GM19025 (cell line): Measurements from ENCODE around the gene DLGAP4.

Experiments used
- ATAC-seq: cut with Tn5 transposase; IDR thresholded peaks from one replicate; pipeline ENCODE4 v1.9.1; 2021; ENCODE audit warnings: mild to moderate bottlenecking, low read depth, moderate library complexity; ENCODE audit not compliant: unreplicated experiment

The DLGAP4 gene

GRCh38 chr20:36320898-36321695 lies 15.0 kb downstream of the DLGAP4 start:
- no peak for ATAC-seq

DNA sequence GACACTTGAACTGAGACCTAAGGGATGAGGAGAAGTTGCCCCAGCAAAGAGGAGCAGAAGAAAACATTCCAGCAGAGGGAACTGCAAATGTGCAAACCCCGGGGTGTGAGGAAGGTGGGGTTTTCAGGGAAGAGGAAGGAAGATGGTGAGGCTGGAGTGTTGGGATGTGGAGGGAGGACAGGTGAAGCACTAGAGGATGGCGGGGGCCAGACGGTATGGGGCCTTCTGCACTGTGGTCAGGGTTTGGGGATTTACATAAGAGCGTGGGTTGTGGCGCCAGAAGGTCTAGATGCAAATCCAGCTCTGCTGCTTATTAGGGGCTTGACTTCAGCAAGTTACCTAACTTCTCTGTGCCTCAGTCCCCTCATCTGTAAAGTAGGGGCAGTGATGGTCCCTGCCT lies 16.0 kb downstream of the DLGAP4 start:
- no peak for ATAC-seq

DNA sequence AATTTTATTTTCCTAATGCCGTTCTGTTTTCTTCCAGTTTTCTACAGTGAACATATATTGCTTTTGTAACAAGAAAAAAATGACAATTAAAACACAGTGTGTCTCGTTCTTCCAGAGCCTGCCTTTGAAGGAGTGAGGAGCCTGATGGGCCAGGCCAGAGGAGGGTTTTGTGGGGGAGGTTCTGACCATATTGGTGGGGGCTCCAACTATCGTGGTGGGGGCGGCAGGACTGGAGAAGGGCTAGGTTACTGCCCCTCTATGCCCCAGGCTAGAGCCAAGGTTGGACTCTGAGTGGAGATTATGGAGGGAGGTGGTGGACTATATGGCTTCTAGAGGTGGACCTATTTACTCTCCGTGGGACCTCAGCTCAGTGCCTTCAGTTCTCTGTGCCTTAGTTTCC lies 24.0 kb downstream of the DLGAP4 start:
- ATAC-seq, result no peak

GRCh38 chr20:36331209-36331608 lies 25.1 kb downstream of the DLGAP4 start:
- no peak for ATAC-seq

DNA sequence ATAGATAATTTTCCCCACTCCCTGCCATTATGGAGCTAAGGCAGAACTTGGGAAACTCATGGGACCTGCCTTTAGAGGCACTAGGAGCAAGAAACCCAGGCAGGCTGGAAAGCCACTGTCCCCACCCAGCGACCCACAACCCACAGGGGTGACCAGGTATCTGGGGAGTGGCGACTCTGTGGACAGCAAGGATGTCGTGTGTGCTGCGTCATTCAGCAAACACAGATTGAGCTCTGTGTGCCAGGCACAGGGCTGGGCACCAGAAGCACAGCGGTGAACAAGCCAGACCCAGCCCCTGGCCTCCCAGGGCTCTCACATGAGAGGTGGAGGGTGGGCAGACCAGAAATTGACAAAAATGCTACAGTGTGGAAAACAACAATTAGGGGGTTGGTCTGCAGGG lies 27.7 kb downstream of the DLGAP4 start:
- no peak for ATAC-seq

DNA sequence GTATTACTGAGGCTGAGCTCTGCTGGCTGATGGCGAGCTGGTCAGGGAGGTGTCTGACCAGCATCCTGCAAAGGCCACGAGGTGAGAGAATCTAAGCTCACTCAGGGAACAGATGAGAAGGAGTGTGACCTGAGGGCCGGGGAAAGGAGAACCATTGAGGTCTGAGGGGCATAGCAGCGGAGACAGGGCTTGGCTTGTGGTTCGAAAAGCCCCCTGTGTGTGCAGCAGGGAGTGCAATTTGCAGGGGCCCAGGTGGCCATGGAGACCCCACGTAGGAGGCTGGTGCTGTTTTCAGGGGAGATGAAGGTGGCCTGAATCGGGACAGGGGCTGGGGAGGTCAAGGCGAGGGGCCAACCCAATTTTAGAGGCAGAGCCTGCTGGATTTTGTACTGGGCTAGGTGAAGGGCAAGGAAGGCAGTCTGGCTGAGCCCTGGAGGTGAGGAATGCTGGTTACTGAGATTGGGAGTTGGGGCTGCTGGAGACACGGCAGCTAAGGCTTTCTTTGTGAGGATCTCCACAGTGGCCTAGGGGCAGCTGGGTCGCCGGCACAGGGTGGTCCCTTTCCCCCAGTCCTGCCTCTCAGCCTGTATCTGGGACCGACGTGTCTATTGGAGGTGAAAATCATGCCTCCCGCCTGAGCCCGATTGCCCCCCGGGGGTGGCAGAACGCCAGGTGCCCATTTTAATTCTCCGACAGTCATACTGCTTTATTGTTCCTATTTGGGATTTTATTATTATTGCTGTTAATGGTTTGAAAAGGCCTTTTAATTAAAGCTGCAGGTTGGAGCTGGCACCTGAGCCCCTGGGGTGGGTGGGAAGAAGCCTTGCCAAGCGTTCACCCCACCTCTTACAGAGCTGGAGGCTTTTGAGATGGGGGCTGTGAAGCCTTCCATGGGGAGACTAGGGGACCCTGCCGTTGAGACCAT lies 28.4 kb downstream of the DLGAP4 start:
- ATAC-seq, result no peak

DNA sequence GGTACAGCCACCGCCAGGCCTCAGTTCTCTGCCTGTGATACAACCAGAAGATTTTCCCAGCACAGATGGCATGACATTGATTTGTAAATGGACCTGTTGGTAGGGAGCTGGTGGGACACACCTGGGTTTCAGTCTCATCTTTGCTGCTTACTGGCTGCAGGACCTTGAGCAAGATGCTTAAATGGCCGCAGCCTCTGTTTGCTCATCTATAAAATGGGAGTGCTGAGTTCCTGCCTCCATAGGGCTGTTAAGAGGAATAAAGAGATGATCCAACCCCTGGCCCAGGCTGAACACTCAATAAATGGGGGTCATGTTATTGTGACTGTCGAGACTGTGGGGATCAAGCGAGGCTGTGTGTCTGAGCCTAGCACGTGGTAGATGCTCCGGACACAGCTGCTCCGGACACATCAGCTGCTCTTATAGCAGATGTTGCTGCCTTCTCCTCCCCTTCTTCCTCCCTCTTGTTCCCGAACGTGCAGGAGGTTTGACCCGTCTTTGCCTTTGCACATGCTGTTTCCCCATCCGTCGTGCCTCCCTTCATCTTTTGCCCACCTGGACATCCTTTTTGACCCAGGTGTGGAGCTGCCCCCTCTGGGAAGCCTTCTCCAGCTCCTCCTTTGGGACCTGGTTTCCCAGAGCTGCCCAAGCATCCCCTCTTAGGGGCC lies 29.2 kb downstream of the DLGAP4 start:
- ATAC-seq, result no peak

DNA sequence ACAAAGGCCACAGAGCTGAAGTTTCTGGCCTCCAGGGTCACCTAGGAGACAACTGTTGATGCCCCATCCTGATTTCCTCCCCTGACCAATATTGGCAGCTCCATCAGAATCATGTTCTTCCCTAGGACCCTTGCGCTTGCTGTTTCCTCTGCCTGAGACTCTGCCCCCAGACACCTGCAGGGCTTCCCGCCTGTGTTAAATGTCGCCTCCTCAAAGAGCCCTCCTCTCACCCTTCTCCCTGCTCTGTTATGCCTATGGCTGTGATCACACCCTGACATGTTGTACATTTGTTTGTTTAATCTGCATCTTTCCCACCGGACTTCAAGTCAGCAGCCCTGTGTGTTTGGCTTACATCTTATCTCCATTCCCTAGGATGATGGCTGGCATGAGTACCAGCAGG lies 30.1 kb downstream of the DLGAP4 start:
- no peak for ATAC-seq

DNA sequence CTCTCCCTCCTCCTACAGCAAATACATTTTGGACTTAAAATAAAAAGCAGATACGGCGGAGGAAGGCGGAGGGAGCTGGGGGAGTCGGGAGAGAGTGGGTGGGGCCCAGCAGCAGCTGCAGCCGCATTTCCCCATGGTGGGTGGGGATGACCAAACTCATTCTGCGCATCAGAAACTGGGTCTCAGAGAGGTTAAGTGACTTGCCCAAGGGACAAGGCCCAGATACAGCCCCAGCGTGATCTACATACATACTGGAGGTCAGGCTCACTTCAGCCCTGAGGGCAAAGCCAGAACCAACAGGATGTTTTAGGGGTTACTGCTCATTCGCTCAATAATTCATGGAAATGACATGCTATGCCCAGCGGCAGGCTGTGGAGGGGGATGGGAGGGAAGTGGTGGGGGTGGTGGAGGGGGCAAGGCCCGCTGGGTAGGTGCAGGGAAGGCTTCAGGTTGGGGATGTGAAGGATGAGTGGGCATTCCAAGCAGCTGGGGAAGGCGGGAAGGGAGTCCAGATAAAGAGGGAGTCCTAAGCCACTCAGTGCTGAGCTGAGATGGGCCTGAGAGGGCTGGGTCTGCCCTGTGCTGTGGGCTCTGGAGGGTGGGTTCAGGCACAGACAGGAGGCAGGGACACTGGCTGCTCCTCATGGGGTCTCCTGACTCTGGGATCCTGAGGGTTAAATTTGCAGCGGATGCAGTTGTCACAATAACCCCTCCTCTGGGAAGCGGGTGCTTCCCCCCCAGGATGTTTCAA lies 31.0 kb downstream of the DLGAP4 start:
- ATAC-seq, result no peak

GRCh38 chr20:36337886-36338285 lies 31.7 kb downstream of the DLGAP4 start:
- ATAC-seq, result no peak

- no peak for ATAC-seq
Measured at GRCh38 chr20:36339646-36340592, 33.8 kb downstream of the DLGAP4 start.

DNA sequence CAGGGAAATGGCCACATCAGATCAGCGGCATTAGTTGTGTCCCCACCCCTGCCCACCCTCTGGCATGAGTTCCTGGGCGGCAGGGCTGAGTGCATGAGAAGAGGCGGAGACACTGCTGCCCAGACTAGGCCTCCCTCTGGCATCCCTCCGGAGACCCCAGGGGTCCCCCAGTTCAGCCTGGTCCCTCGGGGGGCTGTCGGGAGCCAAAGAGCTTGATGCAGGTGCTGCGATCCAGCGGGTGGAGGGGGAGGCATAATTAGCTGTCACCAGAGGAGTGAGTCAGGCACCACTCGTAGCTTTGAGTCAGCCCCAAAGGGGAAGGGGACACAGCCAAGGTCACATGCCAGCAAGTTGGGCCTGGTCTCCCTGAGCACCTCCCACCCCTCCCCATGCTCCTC lies 34.5 kb downstream of the DLGAP4 start:
- no peak for ATAC-seq

- ATAC-seq, result no peak
Measured at GRCh38 chr20:36341331-36342020, 35.3 kb downstream of the DLGAP4 start.

DNA sequence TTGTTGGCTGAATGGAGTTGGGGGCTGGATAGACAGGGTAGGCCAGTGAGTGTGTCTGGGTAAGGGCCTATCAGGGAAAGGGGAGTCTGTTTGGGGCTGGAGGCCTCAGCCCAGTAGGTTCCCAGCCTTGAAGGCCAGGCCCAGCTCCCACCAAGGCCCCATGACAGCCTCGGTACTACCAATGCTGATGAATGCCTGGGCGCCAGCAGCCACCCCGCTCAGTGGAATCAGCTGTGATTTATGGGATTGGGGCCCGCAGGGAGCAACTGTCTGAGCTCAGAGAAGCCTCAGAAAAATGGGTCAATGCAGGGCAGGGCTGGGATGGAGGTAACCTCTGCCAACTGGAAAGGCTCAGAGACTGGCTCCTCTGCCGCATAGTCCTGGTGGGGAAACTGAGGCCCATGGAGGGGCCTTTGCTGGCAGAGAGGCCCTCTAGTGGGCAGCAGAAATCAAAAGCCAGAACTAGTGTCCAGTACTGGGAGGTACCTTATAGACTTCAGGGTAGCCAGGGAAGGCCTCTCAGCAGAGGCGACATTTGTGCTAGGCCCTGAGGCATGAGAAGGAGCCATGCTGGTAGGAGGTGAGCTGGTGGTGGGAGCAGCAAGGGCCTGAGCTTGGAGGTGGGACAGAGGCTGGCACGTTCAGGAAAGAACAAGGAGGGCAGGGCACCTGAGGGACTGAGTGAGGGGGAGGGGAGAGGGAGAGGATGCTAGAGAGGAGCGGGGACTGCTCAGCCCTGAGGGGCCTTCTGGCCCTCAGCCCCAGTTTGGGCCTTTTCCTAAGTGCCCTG lies 36.4 kb downstream of the DLGAP4 start:
- ATAC-seq, result no peak

- ATAC-seq, result no peak
Measured at GRCh38 chr20:36343641-36344040, 37.5 kb downstream of the DLGAP4 start.

GRCh38 chr20:36344517-36345132 lies 38.5 kb downstream of the DLGAP4 start:
- no peak for ATAC-seq

GRCh38 chr20:36346256-36346655 lies 40.1 kb downstream of the DLGAP4 start:
- ATAC-seq, result no peak
